Large intestine (tissue), 3 donors: ENCODE measurements around the gene PYGB. TPM values are rescaled to one million over a fixed set of nuclear protein-coding genes. Genes with fewer than 3 reads are reported as not detected.
A peak's percentile ranks its signal among the peaks of the same experiment; 100 is the strongest.

Experiments used
- DNase-seq, 2 donors: peaks; one replicate each; pipeline versions ENCODE4 v3.0.0 to v3.0.0-alpha.2; 2013
- H3K27ac ChIP-seq: one replicate; pipeline ENCODE4 v1.5.1; 2013; ENCODE audit warnings: low read length
- H3K27me3 ChIP-seq: 2 replicates; pipeline ENCODE4 v1.6.1; 2013; ENCODE audit warnings: low read length; ENCODE audit not compliant: control insufficient read depth, insufficient read depth
- H3K36me3 ChIP-seq: 2 replicates; pipeline ENCODE4 v1.6.1; 2013; ENCODE audit warnings: low read length; ENCODE audit not compliant: control insufficient read depth, insufficient read depth
- H3K4me1 ChIP-seq: one replicate; pipeline ENCODE4 v1.6.1; 2013; ENCODE audit warnings: low read length; ENCODE audit not compliant: control insufficient read depth, insufficient read depth
- H3K4me3 ChIP-seq: one replicate; pipeline ENCODE4 v1.5.1; 2013; ENCODE audit warnings: low read length
- H3K9me3 ChIP-seq: one replicate; pipeline ENCODE4 v1.6.1; 2013; ENCODE audit warnings: mild to moderate bottlenecking, low read depth, low read length, moderate library complexity; ENCODE audit not compliant: control insufficient read depth
- WGBS: methylation state at CpG from one replicate; pipeline ENCODE4 v1.1.5; 2013; ENCODE audit warnings: low lambda C conversion rate; ENCODE audit not compliant: insufficient coverage; 5-methylcytosine and 5-hydroxymethylcytosine counted together
- polyA plus RNA-seq: library from polyadenylated mRNA; unstranded; fragments of 120-200 nt; gene quantifications from one replicate; pipeline ENCODE4 v1.2.1, GENCODE V29; 2013

The PYGB gene
- polyA plus RNA-seq, 1 donor = 35.1 TPM

DNA sequence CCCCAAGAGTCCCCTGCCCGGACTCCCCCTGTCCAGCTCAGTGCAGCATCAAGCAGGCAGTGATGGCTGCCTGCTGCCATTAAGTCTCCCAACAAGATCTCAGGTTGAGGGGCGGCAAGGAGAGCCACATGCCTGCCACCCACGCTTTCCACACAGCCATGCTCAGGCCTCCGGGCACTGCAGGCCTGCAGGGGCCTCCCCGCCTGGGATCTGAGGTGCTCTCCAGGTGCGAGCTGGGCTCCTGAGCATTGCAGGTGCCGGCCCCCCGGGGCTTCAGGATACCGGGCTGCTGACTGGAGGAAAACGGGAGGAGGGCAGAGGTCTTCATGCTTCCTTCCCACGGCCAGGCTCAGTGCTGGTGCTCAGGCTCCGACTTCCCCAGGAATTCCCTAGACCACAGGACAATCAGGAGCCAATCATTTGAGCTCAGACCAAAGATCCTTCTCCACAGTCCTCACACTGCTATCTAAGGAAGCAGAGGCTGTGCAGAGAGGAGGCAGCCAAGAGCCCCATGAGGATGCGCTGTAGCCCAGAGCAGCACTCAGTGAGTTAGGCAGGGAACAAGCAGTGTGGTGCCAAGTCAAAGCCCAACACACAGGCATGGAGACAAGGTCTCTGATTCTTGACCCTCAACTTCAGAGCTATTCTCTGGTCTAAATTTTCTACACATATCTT, 52.7 kb downstream of the PYGB start:
- DNase-seq = no peak
- H3K27me3 ChIP-seq = no peaks in the 10 kb centered on the region
- no peak overlapping the region for H3K27ac ChIP-seq
- peaks cover 4% of the 10 kb centered on the region for H3K4me1 ChIP-seq
- no peaks in the 10 kb centered on the region for H3K9me3 ChIP-seq
- H3K4me3 ChIP-seq = no peak overlapping the region
- WGBS = no CpG with 5 or more reads among the region's 13 CpGs
- H3K36me3 ChIP-seq = peaks cover 80% of the 10 kb centered on the region

DNA sequence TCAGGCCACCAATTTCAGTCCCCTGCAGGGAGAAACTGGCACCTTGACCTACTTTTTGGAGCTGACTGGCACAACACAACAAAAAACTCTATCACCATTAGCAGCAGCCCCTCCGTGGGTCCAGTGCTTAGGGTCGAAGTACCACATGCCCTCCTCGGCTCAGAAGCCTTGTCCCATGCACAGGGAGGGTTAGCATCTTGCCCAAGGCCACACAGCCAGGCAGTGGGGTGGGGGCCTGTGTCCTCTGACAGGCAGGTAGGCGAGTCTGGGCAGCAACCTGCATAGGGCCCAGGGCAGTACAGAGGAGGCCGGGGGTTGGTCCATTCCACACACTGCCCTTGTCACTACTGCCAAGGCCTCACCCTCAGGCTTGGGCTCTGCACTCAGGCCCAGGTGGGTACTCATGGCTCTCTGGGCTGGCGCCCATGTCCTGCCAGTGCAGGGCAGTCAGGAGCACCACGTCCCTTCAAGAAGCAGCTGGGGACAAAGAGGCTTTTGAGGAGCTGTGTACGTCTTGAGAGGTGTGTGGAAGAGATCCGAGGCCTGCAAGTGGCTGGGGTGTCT, 53.6 kb downstream of the PYGB start:
- H3K36me3 ChIP-seq = peaks cover 73% of the 10 kb centered on the region
- no peak for DNase-seq
- no peaks in the 10 kb centered on the region for H3K27me3 ChIP-seq
- H3K9me3 ChIP-seq = no peaks in the 10 kb centered on the region
- WGBS = no CpG with 5 or more reads among the region's 9 CpGs
- no peak overlapping the region for H3K4me3 ChIP-seq
- no peak overlapping the region for H3K27ac ChIP-seq
- peaks cover 3% of the 10 kb centered on the region for H3K4me1 ChIP-seq

DNA sequence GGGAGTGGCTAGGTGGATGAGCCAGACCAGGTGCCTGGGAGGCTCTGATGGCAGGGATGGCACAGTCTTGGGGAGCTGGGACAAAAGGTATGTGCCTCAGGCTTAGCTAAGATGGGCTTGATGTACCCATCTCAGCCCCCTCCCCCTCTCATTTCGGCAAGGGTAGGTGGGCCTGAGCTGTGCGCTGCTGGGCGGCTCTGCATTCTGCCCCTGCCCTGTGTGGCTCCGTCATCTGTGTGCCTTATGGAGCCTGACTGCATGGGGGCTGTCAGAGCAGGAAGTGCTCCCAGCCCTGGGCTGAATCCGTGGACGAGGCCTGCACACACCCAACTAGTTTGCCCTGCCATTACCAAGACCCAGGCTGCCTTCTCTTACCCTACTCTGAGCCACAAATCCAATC, 54.7 kb downstream of the PYGB start:
- DNase-seq = no peak
- no peak overlapping the region for H3K4me3 ChIP-seq
- peaks cover 71% of the 10 kb centered on the region for H3K36me3 ChIP-seq
- WGBS = no CpG with 5 or more reads among the region's 6 CpGs
- H3K27ac ChIP-seq = no peak overlapping the region
- H3K27me3 ChIP-seq = no peaks in the 10 kb centered on the region
- H3K4me1 ChIP-seq = peaks cover 7% of the 10 kb centered on the region
- no peaks in the 10 kb centered on the region for H3K9me3 ChIP-seq

DNA sequence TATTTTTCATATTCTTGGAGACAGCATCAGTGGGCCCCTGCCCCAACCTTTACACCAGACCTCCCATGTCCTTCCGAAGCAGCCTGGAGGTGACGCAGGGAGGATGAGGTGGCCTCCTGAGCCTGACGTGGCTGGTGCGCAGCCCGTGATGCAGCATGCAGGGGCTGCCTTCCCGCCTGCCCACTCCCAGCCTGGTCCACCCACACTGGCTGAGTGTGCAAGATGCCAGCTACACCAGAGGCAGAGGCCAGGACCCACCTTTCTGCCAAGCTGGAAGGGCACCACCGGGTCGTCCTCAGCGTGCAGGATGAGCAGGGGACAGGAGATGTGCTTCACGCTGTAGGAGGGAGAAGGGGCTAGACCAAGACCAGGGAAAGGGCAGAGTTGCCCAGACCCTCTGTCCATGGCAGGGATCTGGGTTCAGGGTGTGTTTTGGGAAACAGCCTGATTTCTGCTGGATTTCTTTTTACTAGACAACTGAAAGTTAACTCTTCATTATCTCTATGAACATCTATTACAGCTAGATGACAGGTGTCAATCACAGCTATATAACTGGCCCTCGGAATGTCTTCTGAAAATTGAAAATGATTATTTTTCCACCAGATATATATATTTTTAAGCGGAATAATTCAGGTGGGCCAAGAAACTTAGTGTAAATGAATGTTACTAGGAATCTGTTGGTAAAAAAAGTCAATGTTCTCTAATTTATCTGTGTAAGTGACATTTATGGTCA, 55.6 kb downstream of the PYGB start:
- peaks cover 72% of the 10 kb centered on the region for H3K36me3 ChIP-seq
- H3K4me3 ChIP-seq = no peak overlapping the region
- 100% methylated on average over 1 of the region's 12 CpGs for WGBS
- no peak for DNase-seq
- no peaks in the 10 kb centered on the region for H3K9me3 ChIP-seq
- H3K27me3 ChIP-seq = no peaks in the 10 kb centered on the region
- H3K27ac ChIP-seq = no peak overlapping the region
- H3K4me1 ChIP-seq = peaks cover 15% of the 10 kb centered on the region

DNA sequence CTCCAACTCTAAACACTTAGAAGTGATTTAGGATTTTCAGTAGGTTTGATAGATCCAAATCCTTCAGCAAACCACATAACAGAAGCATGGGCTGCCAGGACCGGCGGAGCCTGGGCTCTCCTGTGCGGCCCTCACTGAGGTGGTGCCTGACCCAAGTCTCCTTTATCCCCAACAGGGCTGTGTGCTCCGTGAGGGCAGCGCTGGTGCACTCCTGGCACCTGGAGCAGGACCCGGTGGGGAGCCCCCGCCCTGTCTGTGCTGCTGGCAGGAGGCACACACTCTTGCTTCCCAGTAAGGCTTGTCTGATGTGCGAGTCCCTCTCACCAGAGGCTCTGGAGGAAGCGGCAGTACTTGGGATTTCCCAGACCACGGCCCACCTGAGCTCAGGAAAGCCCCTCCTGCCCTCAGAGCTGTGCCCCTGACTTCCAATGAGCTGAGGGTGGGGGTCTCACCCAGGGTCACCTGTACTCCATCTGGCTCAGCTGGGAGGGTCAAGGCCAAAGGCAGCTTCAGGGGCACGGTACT, 56.2 kb downstream of the PYGB start:
- H3K9me3 ChIP-seq = no peaks in the 10 kb centered on the region
- no peaks in the 10 kb centered on the region for H3K27me3 ChIP-seq
- WGBS = no CpG with 5 or more reads among the region's 11 CpGs
- peaks cover 21% of the 10 kb centered on the region for H3K4me1 ChIP-seq
- DNase-seq = no peak
- no peak overlapping the region for H3K27ac ChIP-seq
- H3K4me3 ChIP-seq = no peak overlapping the region
- peaks cover 74% of the 10 kb centered on the region for H3K36me3 ChIP-seq

DNA sequence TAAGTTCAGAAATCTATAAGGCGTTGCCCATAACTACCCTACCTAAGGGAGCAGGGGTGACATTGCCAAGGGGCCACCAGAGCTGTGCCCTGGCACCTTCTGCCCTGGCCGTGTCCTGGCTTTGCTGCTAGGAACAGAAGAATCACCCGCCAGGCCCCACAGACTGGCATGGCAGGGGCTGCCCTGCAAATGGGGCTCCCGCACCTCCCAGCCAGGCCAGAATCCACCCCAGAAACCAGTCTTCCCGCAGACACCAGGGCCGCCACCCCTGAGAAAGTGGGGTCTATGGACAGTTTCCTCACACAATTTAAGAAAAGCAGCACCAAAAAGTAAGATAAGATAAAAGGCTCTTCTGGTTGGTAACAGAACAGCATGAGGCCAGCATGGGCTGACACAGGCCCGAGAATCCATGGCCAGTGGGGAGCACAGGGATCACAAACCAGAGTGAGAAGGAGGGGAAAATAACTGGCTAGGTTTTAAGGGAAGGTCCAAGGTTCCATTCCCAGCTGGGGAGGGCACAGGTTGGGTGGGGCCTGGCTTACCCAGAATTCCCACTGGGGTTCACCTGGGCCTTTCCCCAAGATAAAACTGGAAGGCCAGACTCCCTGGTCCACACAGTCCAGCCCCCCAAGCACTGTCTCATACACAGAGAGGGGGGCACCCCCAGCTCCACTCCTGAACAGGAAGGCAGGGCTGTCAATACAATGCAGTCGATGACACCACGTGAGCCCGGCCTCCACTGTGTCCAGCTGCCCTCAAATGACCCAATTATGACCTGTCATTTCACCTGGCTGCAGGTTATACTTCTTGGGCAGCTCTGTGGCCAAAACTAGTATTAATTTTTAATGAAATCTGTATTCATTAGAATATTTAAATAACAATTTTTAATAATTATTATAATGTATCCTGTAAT, 59.4 kb downstream of the PYGB start:
- Histone ChIP-seq H3K4me3 (no peak overlapping the region), H3K27me3 (no peaks in the 10 kb centered on the region), H3K36me3 (peaks cover 44% of the 10 kb centered on the region), H3K4me1 (peaks cover 49% of the 10 kb centered on the region), H3K9me3 (no peaks in the 10 kb centered on the region), H3K27ac (no peak overlapping the region)
- peak in 1 of 2 donors; percentile 55 for DNase-seq
- WGBS = 90% methylated on average over 2 of the region's 10 CpGs

DNA sequence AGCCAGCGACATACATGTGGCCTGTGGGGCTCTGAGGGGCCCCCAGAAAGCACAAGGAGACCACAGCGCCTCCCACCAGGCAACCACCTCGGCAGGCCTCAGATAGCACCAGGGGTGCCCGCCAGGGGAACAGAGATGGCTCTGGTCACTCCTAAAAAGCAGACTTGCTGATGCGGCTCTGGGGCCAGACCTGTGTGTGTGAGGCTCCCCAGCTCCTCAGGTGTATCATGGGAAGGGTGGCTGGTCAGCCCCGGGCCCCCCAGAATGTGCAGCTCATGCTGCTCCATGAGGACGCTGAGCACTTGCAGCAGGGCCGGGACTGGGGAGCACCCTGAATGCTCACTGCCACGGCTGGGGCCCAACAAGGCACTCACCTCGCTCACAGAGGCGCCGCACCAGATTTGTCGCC, 60.2 kb downstream of the PYGB start:
- H3K27ac ChIP-seq = peak overlapping the region; percentile 99
- no peak for DNase-seq
- no peaks in the 10 kb centered on the region for H3K27me3 ChIP-seq
- no peaks in the 10 kb centered on the region for H3K9me3 ChIP-seq
- H3K4me1 ChIP-seq = peaks cover 49% of the 10 kb centered on the region
- WGBS = no CpG with 5 or more reads among the region's 13 CpGs
- no peak overlapping the region for H3K4me3 ChIP-seq
- peaks cover 36% of the 10 kb centered on the region for H3K36me3 ChIP-seq

DNA sequence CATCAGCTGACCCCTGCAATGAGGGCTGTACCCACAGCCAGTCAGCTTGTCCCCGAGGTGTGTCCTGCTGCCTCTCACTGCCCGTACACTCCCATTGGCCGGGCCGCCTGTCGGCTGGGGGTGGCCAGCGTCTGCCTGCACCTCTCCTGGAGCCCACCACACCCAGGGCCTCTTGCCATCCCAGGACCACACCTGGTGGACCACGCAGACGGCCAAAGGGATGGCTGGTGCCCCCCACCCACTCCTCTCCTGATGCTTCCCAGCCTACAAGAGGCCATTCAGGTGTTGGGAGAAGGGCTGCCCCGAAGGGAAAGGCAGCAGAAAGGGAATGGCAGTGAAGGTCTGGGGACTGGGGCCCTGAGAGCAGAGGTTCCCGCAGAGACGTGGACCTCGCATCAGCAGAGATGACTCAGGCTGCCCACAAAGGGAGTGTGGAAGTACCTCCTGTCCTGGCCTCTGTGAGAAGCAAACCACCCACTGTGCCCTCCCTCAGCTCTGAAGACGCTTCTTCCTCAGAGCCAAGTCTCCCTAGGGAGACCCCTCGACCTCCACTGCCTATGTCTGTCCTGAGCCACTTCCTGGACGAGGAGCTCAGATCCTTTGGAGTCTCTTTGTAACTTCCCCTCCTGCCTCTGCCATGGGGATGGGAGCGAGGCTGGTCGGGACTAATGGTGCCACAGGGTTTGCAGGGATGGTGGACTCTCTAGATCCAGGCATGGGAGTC, 60.9 kb downstream of the PYGB start:
- H3K27ac ChIP-seq = peak overlapping the region; percentile 99
- H3K4me1 ChIP-seq = peaks cover 49% of the 10 kb centered on the region
- H3K4me3 ChIP-seq = no peak overlapping the region
- no peak for DNase-seq
- peaks cover 29% of the 10 kb centered on the region for H3K36me3 ChIP-seq
- no CpG with 5 or more reads among the region's 17 CpGs for WGBS
- H3K9me3 ChIP-seq = no peaks in the 10 kb centered on the region
- H3K27me3 ChIP-seq = no peaks in the 10 kb centered on the region

DNA sequence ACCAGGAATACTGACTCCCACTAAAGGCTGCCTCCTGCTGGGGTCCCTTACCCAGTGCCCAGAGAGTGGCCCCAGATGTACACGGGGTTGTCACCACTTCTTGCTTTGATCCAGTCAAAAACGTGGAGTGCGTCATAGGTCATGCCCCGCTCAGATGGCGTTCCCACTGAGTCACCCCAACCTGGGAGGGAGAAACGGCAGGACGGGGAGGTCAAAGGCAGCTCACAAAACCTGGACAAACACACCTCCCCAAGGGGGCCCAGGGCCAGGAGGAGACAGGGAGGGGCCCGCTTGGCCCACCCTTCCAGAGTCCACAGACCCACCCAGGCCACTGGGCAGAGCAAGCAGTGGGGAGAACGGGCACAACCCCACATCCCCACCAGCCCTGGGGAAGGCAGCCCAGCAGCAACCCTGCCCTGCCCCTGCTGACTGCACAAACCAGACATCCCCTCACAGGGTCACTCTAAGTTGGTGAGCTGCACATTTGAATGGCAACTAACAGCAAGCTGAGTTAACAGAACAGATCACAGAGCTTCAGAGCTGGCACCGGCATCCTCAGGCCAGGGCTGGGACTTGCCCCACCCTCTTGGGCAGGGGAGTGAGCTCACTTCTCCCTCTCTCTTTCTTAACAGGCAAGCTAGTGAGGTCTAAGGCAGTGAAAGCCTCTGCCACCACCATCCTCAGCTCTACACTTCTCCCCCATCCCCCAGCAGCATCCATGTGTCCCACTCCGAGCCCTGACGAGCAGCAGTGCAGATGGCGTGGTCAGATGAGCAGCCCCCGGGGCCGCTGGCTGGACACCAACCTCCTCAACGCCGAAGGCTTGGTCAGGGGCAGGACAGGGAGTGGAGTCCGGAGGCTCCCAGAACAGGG, 61.7 kb downstream of the PYGB start:
- Histone ChIP-seq H3K4me1 (peaks cover 49% of the 10 kb centered on the region), H3K27me3 (no peaks in the 10 kb centered on the region), H3K27ac (peak overlapping the region; percentile 99), H3K4me3 (peak overlapping the region; percentile 9), H3K36me3 (peaks cover 26% of the 10 kb centered on the region), H3K9me3 (no peaks in the 10 kb centered on the region)
- peak; percentile 83 to 90 for DNase-seq
- WGBS = no CpG with 5 or more reads among the region's 18 CpGs
